NCI-H2227 treated with DMSO at 0.1 percent for 48 hours (cell line): ENCODE data around the gene LIN28B.
"Not testable (repeated sequence)": the region's sequence is repeated elsewhere in the genome, so short reads cannot be mapped to it uniquely, and the experiment has no call there.

Source experiments
- DNase-seq: peaks from one replicate; lab custom pipeline; 2025; lab: John Stamatoyannopoulos, UW

LIN28B gene

GRCh38 chr6:105067329-105067728, 110.4 kb downstream of the LIN28B start:
- no peak for DNase-seq

GRCh38 chr6:105068407-105068806, 111.5 kb downstream of the LIN28B start:
- no peak for DNase-seq

GRCh38 chr6:105069821-105070445, 113.0 kb downstream of the LIN28B start:
- DNase-seq: no peak

- no peak for DNase-seq
These were observed 115.9 kb downstream of the LIN28B start for GRCh38 chr6:105072798-105073199.

GRCh38 chr6:105075210-105075609, 118.3 kb downstream of the LIN28B start:
- DNase-seq: no peak

GRCh38 chr6:105076418-105076817, 119.5 kb downstream of the LIN28B start:
- DNase-seq: not testable (repeated sequence)

- peak; percentile 33 for DNase-seq
These were observed 120.9 kb downstream of the LIN28B start for GRCh38 chr6:105077596-105078385.

GRCh38 chr6:105078386-105078708, 121.4 kb downstream of the LIN28B start:
- no peak for DNase-seq

GRCh38 chr6:105080279-105080678, 123.4 kb downstream of the LIN28B start:
- no peak for DNase-seq

- DNase-seq: not testable (repeated sequence)
These were observed 124.8 kb downstream of the LIN28B start for GRCh38 chr6:105081662-105082061.

- peak; percentile 59 for DNase-seq
These were observed 130.8 kb downstream of the LIN28B start for GRCh38 chr6:105087571-105088211.

GRCh38 chr6:105091140-105091829, 134.4 kb downstream of the LIN28B start:
- no peak for DNase-seq

- no peak for DNase-seq
These were observed 137.3 kb downstream of the LIN28B start for GRCh38 chr6:105094133-105094640.

- DNase-seq: no peak
These were observed 138.2 kb downstream of the LIN28B start for GRCh38 chr6:105095139-105095538.

- no peak for DNase-seq
These were observed 140.4 kb downstream of the LIN28B start for GRCh38 chr6:105097288-105097687.

GRCh38 chr6:105099371-105099770, 142.5 kb downstream of the LIN28B start:
- no peak for DNase-seq

GRCh38 chr6:105102186-105102585, 145.3 kb downstream of the LIN28B start:
- no peak for DNase-seq

- DNase-seq: no peak
These were observed 148.2 kb downstream of the LIN28B start for GRCh38 chr6:105105094-105105493.

GRCh38 chr6:105106260-105106659, 149.4 kb downstream of the LIN28B start:
- no peak for DNase-seq

GRCh38 chr6:105107207-105107606, 150.3 kb downstream of the LIN28B start:
- no peak for DNase-seq

- DNase-seq: no peak
These were observed 151.8 kb downstream of the LIN28B start for GRCh38 chr6:105108631-105109262.
